GM19023 (cell line): Measurements from ENCODE around the gene ACTL8.

Experiments
- ATAC-seq: cut with Tn5 transposase; IDR thresholded peaks from one replicate; pipeline ENCODE4 v1.9.1; 2021; ENCODE audit warnings: mild to moderate bottlenecking, moderate library complexity; ENCODE audit not compliant: unreplicated experiment

ACTL8 gene

GRCh38 chr1:17841944-17842343 is 86.8 kb downstream of the ACTL8 start:
- ATAC-seq: no peak

GRCh38 chr1:17842686-17843085 is 87.6 kb downstream of the ACTL8 start:
- no peak for ATAC-seq

GRCh38 chr1:17844185-17844826 is 89.2 kb downstream of the ACTL8 start:
- ATAC-seq: no peak

GRCh38 chr1:17845583-17845982 is 90.5 kb downstream of the ACTL8 start:
- ATAC-seq: no peak

- ATAC-seq: no peak
Measured at GRCh38 chr1:17846341-17846740, 91.2 kb downstream of the ACTL8 start.

GRCh38 chr1:17847111-17847510 is 92.0 kb downstream of the ACTL8 start:
- ATAC-seq: no peak

GRCh38 chr1:17849216-17849615 is 94.1 kb downstream of the ACTL8 start:
- no peak for ATAC-seq

GRCh38 chr1:17851056-17851455 is 95.9 kb downstream of the ACTL8 start:
- no peak for ATAC-seq

- ATAC-seq: no peak
Measured at GRCh38 chr1:17852383-17852782, 97.2 kb downstream of the ACTL8 start.

GRCh38 chr1:17853241-17853935 is 98.3 kb downstream of the ACTL8 start:
- ATAC-seq: no peak

GRCh38 chr1:17856496-17857108 is 101.5 kb downstream of the ACTL8 start:
- no peak for ATAC-seq

- ATAC-seq: no peak
Measured at GRCh38 chr1:17857109-17857499, 102.0 kb downstream of the ACTL8 start.

- no peak for ATAC-seq
Measured at GRCh38 chr1:17857996-17858395, 102.9 kb downstream of the ACTL8 start.

GRCh38 chr1:17860812-17861211 is 105.7 kb downstream of the ACTL8 start:
- no peak for ATAC-seq

GRCh38 chr1:17861685-17862084 is 106.6 kb downstream of the ACTL8 start:
- no peak for ATAC-seq

GRCh38 chr1:17862121-17862520 is 107.0 kb downstream of the ACTL8 start:
- no peak for ATAC-seq

- no peak for ATAC-seq
Measured at GRCh38 chr1:17865912-17866739, 111.0 kb downstream of the ACTL8 start.

- no peak for ATAC-seq
Measured at GRCh38 chr1:17866740-17867029, 111.6 kb downstream of the ACTL8 start.

- no peak for ATAC-seq
Measured at GRCh38 chr1:17867470-17867869, 112.3 kb downstream of the ACTL8 start.

- no peak for ATAC-seq
Measured at GRCh38 chr1:17869815-17870214, 114.7 kb downstream of the ACTL8 start.

- ATAC-seq: no peak
Measured at GRCh38 chr1:17870679-17871078, 115.5 kb downstream of the ACTL8 start.
